Spinal cord (tissue), 10 donors: ENCODE data around the gene TMEM63A. TPM values are rescaled to one million over a fixed set of nuclear protein-coding genes. Genes with fewer than 3 reads are reported as not detected.

Experiments
- DNase-seq, 6 donors: peaks; one replicate each; pipeline versions ENCODE4 v3.0.0 to v3.0.0-alpha.2; 2013 to 2015; ENCODE audit warnings: low spot score in 6 of 6, low read depth in 4 of 6
- H3K27ac ChIP-seq: one replicate; pipeline ENCODE4 v1.5.1; 2013; ENCODE audit warnings: low read depth, low read length, control low read depth
- H3K27me3 ChIP-seq: one replicate; pipeline ENCODE4 v1.6.1; 2013; ENCODE audit warnings: low read length; ENCODE audit not compliant: control insufficient read depth, insufficient read depth
- H3K36me3 ChIP-seq: one replicate; pipeline ENCODE4 v1.6.1; 2013; ENCODE audit warnings: low read length; ENCODE audit not compliant: control insufficient read depth, insufficient read depth
- H3K4me1 ChIP-seq: one replicate; pipeline ENCODE4 v1.6.1; 2013; ENCODE audit warnings: low read length; ENCODE audit not compliant: control insufficient read depth, insufficient read depth
- H3K4me3 ChIP-seq: one replicate; pipeline ENCODE4 v1.5.1; 2013; ENCODE audit warnings: low read depth, low read length, control low read depth
- H3K9me3 ChIP-seq: one replicate; pipeline ENCODE4 v1.6.1; 2013; ENCODE audit warnings: low read length; ENCODE audit not compliant: control insufficient read depth, insufficient read depth
- WGBS: methylation state at CpG from one replicate; pipeline ENCODE4 v1.1.5; 2013; ENCODE audit warnings: missing lambda C conversion rate; ENCODE audit not compliant: insufficient coverage; 5-methylcytosine and 5-hydroxymethylcytosine counted together
- polyA plus RNA-seq, 2 donors: library from polyadenylated mRNA; unstranded; fragments of 120-200 nt; gene quantifications; one replicate each; pipeline ENCODE4 v1.2.1, GENCODE V29; 2013; ENCODE audit not compliant: insufficient read length in 2 of 2
- total RNA-seq, 2 donors: library from RNA; depleted of rRNA in 1 of 2; stranded (reverse); fragments of 120-200 nt in 1 of 2; fragments of >200 nt in 1 of 2; gene quantifications; one replicate each; pipeline versions ENCODE4 v1.2.3 to v1.2.4, GENCODE V29; 2013 to 2014
- donor health status: healthy.

The TMEM63A gene
- total and polyA plus RNA-seq, 4 donors: 40.3 to 97.8 (median 73.3) TPM

DNA sequence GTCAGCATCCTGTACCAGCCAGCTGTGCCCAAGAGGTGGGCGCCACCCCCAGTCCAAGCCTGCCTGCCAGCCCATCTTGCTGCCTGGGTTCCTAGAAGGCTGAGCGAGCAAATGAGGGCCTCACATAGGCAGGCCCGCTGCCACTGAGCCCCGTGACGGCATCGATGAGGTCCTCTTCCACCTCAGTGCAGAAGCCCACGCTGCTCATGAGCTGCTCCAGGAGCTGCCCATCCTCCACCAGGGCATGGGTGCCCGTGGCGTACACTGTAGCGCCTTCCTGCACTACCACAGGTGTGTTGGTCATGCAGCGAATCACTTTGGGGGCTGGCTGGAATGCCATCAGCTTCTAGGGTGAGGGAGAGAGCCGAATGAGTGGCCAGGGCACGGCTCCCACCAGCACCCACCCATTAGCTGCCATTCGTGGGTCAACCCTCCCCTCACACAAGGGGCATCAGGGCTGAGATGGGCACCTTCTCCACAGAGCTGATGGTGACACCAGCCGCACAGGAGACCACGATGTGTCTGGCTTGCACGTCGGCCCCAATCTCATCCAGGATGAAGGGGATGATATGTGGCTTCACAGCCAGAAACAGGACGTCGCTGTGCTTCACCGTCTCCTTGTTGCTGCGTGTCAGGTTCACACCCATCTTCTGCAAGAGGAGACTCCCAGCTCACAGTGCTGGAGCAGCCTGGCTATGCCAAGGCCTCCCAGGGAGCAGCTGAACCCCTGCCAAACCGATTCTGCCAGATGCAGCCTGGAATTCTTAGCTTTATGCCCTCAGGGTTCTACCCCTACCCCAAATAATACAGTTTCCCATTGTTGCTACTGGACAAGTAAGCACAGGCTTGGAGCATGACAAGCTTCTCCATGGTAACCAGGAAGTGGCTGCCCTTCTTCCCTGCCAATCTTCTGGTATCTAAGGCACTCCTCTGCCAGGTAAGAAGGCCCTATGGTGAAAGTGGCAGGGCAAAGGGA lies 39.8 kb upstream of the TMEM63A start:
- 76% methylated on average over 20 of the region's 23 CpGs for WGBS
- H3K27me3 ChIP-seq: no peaks in the 10 kb centered on the region
- peak in 2 of 6 donors; percentile 61 to 64 for DNase-seq
- peaks cover 30% of the 10 kb centered on the region for H3K36me3 ChIP-seq
- H3K4me1 ChIP-seq: peaks cover 46% of the 10 kb centered on the region
- H3K4me3 ChIP-seq: no peak overlapping the region
- no peak overlapping the region for H3K27ac ChIP-seq
- no peaks in the 10 kb centered on the region for H3K9me3 ChIP-seq

GRCh38 chr1:225919906-225920305 lies 37.7 kb upstream of the TMEM63A start:
- Histone ChIP-seq H3K4me3 (no peak overlapping the region), H3K4me1 (peaks cover 58% of the 10 kb centered on the region), H3K9me3 (no peaks in the 10 kb centered on the region), H3K36me3 (peaks cover 39% of the 10 kb centered on the region), H3K27ac (no peak overlapping the region), H3K27me3 (no peaks in the 10 kb centered on the region)
- DNase-seq: peak in 3 of 6 donors; percentile 60 to 83 (median 81)
- 34% methylated on average over 4 of the region's 5 CpGs for WGBS

GRCh38 chr1:225918280-225918679 lies 36.1 kb upstream of the TMEM63A start:
- Histone ChIP-seq H3K27me3 (no peaks in the 10 kb centered on the region), H3K4me3 (no peak overlapping the region), H3K4me1 (peaks cover 52% of the 10 kb centered on the region), H3K27ac (no peak overlapping the region), H3K9me3 (no peaks in the 10 kb centered on the region), H3K36me3 (peaks cover 39% of the 10 kb centered on the region)
- 90% methylated on average over 2 of the region's 4 CpGs for WGBS
- DNase-seq: no peak

GRCh38 chr1:225917536-225917935 lies 35.4 kb upstream of the TMEM63A start:
- H3K9me3 ChIP-seq: no peaks in the 10 kb centered on the region
- peaks cover 45% of the 10 kb centered on the region for H3K4me1 ChIP-seq
- no peak overlapping the region for H3K4me3 ChIP-seq
- H3K27me3 ChIP-seq: no peaks in the 10 kb centered on the region
- no peak for DNase-seq
- peaks cover 39% of the 10 kb centered on the region for H3K36me3 ChIP-seq
- 100% methylated on average over 2 of the region's 5 CpGs for WGBS
- H3K27ac ChIP-seq: no peak overlapping the region

- DNase-seq: peak in 1 of 6 donors; percentile 68
- Histone ChIP-seq H3K9me3 (no peaks in the 10 kb centered on the region), H3K27me3 (no peaks in the 10 kb centered on the region), H3K4me3 (no peak overlapping the region), H3K27ac (no peak overlapping the region), H3K36me3 (peaks cover 37% of the 10 kb centered on the region), H3K4me1 (peaks cover 40% of the 10 kb centered on the region)
- WGBS: 100% methylated on average over 1 of the region's 3 CpGs
These were observed 34.9 kb upstream of the TMEM63A start for GRCh38 chr1:225917101-225917500.

DNA sequence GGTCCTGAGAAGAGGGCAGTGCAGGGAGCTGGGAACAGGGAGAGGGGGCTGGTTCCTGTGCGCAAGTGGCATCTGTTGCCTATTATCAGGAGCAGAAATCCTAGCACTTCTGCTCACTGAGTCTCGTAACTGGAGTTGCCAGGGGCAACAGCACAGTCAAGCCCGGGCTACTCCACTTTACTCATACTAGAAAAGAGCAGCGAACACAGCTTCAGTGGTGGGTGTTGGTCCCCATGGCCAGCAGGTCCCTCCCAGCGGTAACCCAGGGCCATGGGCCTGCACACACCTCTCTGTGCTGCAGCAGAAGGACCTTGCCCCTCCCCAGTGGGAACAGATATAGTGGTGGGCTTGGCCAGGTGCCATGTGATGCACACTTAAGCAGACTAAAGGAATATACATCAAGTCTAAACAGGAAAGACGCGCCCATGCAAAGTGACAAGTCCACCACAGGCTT lies 33.4 kb upstream of the TMEM63A start:
- DNase-seq: peak in 2 of 6 donors; percentile 67 to 71
- 30% methylated on average over 6 of the region's 7 CpGs for WGBS
- H3K4me1 ChIP-seq: peaks cover 35% of the 10 kb centered on the region
- H3K4me3 ChIP-seq: no peak overlapping the region
- no peaks in the 10 kb centered on the region for H3K27me3 ChIP-seq
- H3K27ac ChIP-seq: no peak overlapping the region
- peaks cover 31% of the 10 kb centered on the region for H3K36me3 ChIP-seq
- no peaks in the 10 kb centered on the region for H3K9me3 ChIP-seq

DNA sequence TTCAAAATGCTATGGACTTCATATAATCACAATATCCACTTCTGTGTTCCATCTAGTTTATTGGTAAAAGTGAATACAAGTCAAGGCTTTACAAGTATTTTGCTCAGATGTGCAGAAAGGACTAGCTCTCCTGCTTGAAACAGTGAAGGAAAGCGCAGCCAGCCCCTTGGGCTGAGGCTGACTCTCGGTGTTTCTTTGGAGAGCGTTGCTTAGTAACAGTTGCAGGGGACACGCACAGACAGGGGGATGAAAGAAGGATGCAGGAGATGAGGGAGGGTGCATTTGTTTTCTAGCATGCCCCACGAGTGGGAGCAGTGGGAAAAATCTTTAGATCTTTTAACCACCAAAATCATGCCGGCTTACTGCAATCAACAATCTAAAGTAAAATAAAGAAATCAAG lies 32.8 kb upstream of the TMEM63A start:
- WGBS: 17% methylated on average over 3 of the region's 6 CpGs
- no peak overlapping the region for H3K27ac ChIP-seq

DNA sequence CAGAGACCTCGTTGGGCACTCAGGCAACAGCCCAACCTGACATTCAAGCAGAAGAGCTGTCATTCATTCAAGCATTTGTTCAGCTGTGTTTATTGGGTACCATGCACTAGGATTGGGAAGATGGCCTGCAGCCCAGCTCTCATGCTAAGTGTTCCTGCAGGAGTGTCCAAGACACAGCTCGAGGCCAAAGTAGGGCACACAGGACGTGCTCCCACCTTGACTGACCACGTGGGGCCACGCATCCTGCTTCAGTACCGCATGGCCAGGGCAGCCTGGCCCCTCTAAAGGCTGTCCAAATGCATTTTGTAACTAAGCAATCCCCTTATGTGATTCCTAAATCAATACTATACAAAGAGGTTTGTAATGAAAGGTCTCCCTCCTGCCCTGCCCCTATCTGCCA lies 32.2 kb upstream of the TMEM63A start:
- no peak overlapping the region for H3K27ac ChIP-seq
- no peak for DNase-seq
- 77% methylated on average over 3 of the region's 6 CpGs for whole genome bisulfite sequencing

More for the DNA sequence above, 32.8 kb upstream of the TMEM63A start:
- peaks cover 30% of the 10 kb centered on the region for H3K36me3 ChIP-seq
- peaks cover 30% of the 10 kb centered on the region for H3K4me1 ChIP-seq
- peak in 2 of 6 donors; percentile 61 to 63 for DNase-seq
- H3K27me3 ChIP-seq: no peaks in the 10 kb centered on the region
- no peak overlapping the region for H3K4me3 ChIP-seq
- H3K9me3 ChIP-seq: no peaks in the 10 kb centered on the region

DNA sequence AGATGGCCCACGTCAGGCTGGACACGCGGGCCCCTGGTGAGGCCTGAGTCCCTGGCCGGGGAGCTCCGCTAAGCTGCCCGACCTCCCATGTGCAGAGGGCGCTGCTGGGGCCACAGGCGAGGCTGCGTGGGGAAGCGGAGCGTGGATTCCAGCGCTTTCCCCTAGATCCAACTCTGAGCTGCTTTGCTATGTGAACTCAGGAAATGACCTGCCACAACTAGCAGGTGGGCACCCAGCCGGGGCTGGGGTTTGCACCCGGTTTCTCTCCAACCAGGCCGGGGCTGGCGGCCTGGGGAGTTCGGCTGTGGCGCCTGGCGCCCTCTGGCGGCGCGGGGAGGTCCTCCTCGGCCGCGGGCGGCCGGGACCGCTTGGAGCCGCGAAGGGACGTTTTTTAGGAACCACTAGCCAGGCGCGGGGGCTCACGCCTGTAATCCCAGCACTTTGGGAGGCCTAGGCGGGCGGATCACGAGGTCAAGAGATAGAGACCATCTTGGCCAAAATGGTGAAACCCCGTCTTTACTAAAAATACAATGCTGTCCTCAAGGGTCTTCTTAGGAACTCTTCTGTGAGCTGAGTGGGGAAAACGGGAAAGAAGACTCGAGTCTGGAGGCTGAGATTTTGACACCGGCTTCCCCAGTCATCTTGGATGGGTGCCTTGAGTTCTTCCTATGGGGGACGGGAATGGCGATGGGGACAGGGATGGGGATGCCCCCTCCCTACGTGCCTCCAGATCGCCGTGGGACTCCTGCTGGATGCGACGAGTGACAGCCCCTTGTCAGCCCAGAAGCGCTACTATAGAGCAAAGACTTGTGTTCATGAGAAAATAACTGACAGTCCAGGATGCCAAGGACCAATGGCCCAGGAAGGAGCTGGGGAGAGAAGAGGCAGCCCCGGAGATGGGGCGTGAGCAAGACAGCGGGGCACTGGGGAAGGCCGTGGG lies 29.3 kb upstream of the TMEM63A start:
- Histone ChIP-seq H3K27ac (no peak overlapping the region), H3K27me3 (no peaks in the 10 kb centered on the region), H3K4me3 (no peak overlapping the region), H3K36me3 (peaks cover 17% of the 10 kb centered on the region), H3K9me3 (no peaks in the 10 kb centered on the region), H3K4me1 (peaks cover 24% of the 10 kb centered on the region)
- DNase-seq: peak in 2 of 6 donors; percentile 56 to 62
- 33% methylated on average over 45 of the region's 53 CpGs for WGBS

More for the DNA sequence above, 32.2 kb upstream of the TMEM63A start:
- no peaks in the 10 kb centered on the region for H3K27me3 ChIP-seq
- H3K9me3 ChIP-seq: no peaks in the 10 kb centered on the region
- peaks cover 26% of the 10 kb centered on the region for H3K4me1 ChIP-seq
- peaks cover 29% of the 10 kb centered on the region for H3K36me3 ChIP-seq
- H3K4me3 ChIP-seq: no peak overlapping the region
